Gastroesophageal sphincter (tissue), 4 donors: Measurements from ENCODE around the gene THEMIS. TPM values are rescaled to one million over a fixed set of nuclear protein-coding genes. Genes with fewer than 3 reads are reported as not detected.

Experiments used
- ATAC-seq: fragments of 150-250 bp; one replicate; pipeline ENCODE4 v1.9.1; 2016; ENCODE audit warnings: mild to moderate bottlenecking, moderate library complexity
- H3K27ac ChIP-seq, 4 donors: fragments of 200-600 bp; sonication (generic) in 3 of 4; 1 replicate in 3 of 4; 2 replicates in 1 of 4; pipeline ENCODE4 v1.5.1; 2016 to 2019
- H3K27me3 ChIP-seq: fragments of 200-600 bp; sonication (generic); one replicate; pipeline ENCODE4 v1.5.1; 2019
- H3K36me3 ChIP-seq, 2 donors: fragments of 200-600 bp; sonication (generic); one replicate each; pipeline ENCODE4 v1.5.1; 2019; ENCODE audit warnings: control low read depth in 1 of 2
- H3K4me1 ChIP-seq, 3 donors: fragments of 200-600 bp; sonication (generic); 1 replicate in 2 of 3; 2 replicates in 1 of 3; pipeline ENCODE4 v1.5.1; 2016 to 2019; ENCODE audit warnings: control low read depth in 2 of 3
- H3K4me3 ChIP-seq, 2 donors: fragments of 200-600 bp; sonication (generic); one replicate each; pipeline ENCODE4 v1.5.1; 2019; ENCODE audit warnings: mild to moderate bottlenecking in 1 of 2, moderate library complexity in 1 of 2
- H3K9me3 ChIP-seq, 3 donors: fragments of 200-600 bp; sonication (generic); one replicate each; pipeline ENCODE4 v1.5.1; 2017 to 2019; ENCODE audit warnings: control low read depth in 2 of 3
- CTCF ChIP-seq, 4 experiments: fragments of 200-600 bp in 2 of 4; fragments of 450-650 bp in 2 of 4; sonication (generic) in 1 of 4; IDR thresholded peaks; one replicate each; pipeline ENCODE4 v1.5.1; 2017 to 2019; ENCODE audit warnings: antibody characterized with exemption in 4 of 4, mild to moderate bottlenecking in 2 of 4, moderate library complexity in 2 of 4
- EP300 ChIP-seq: sonication (generic); formaldehyde crosslinking; IDR thresholded peaks from one replicate; pipeline ENCODE4 v1.6.1; 2017; ENCODE audit warnings: antibody characterized with exemption, mild to moderate bottlenecking
- POLR2A ChIP-seq, 2 donors: fragments of 450-650 bp; IDR thresholded peaks; one replicate each; pipeline ENCODE4 v1.6.1; 2017; ENCODE audit warnings: antibody characterized with exemption in 2 of 2, mild to moderate bottlenecking in 2 of 2, moderate library complexity in 1 of 2
- POLR2AphosphoS5 ChIP-seq: sonication (generic); formaldehyde crosslinking; IDR thresholded peaks from one replicate; pipeline ENCODE4 v1.6.1; 2017; ENCODE audit warnings: antibody characterized with exemption
- WGBS, 2 donors: methylation state at CpG; one replicate each; pipeline ENCODE4 v1.1.5; 2018; ENCODE audit warnings: low coverage in 1 of 2; 5-methylcytosine and 5-hydroxymethylcytosine counted together
- total RNA-seq, 4 donors: library from RNA; depleted of rRNA; stranded (reverse); fragments of >200 nt; gene quantifications; one replicate each; pipeline ENCODE4 v1.1.0, GENCODE V29; 2016

THEMIS gene
- total RNA-seq, 4 donors from 2014 or later: 0.27 to 1.6 (median 0.69) TPM

- WGBS, 2 donors: 45 to 46% methylated on average over 3 of the region's 3 CpGs
- no peak for ATAC-seq
Observed at GRCh38 chr6:127824061-127824460, 76.8 kb downstream of the THEMIS start.

GRCh38 chr6:127821431-127821830, 79.4 kb downstream of the THEMIS start:
- ATAC-seq: no peak
- H3K9me3 ChIP-seq: no peaks in the 10 kb centered on the region
- H3K4me3 ChIP-seq: no peak overlapping the region
- TF ChIP-seq POLR2AphosphoS5: no peak
- TF ChIP-seq EP300: no peak
- TF ChIP-seq CTCF (IDR thresholded peaks at IDR 0.05): no peak
- TF ChIP-seq POLR2A (IDR thresholded peaks at IDR 0.05): no peak
- no peak overlapping the region for H3K27ac ChIP-seq
- H3K36me3 ChIP-seq: no peaks in the 10 kb centered on the region
- H3K27me3 ChIP-seq: no peaks in the 10 kb centered on the region
- H3K4me1 ChIP-seq: no peaks in the 10 kb centered on the region

More at GRCh38 chr6:127824061-127824460, 76.8 kb downstream of the THEMIS start:
- Histone ChIP-seq H3K9me3 (no peaks in the 10 kb centered on the region), H3K27ac (no peak overlapping the region), H3K36me3 (no peaks in the 10 kb centered on the region), H3K4me3 (no peak overlapping the region), H3K27me3 (no peaks in the 10 kb centered on the region), H3K4me1 (no peaks in the 10 kb centered on the region)
- TF ChIP-seq POLR2A (IDR thresholded peaks at IDR 0.05) (no peak), EP300 (no peak), POLR2AphosphoS5 (no peak), CTCF (IDR thresholded peaks at IDR 0.05) (no peak)

- ATAC-seq: no peak
- Histone ChIP-seq H3K9me3 (no peaks in the 10 kb centered on the region), H3K4me1 (no peaks in the 10 kb centered on the region), H3K27ac (no peak overlapping the region), H3K36me3 (no peaks in the 10 kb centered on the region), H3K4me3 (no peak overlapping the region), H3K27me3 (no peaks in the 10 kb centered on the region)
- whole genome bisulfite sequencing, 2 donors: 6 to 20% methylated on average over 2 of the region's 2 CpGs
- TF ChIP-seq CTCF (IDR thresholded peaks at IDR 0.05) (no peak), EP300 (no peak), POLR2A (IDR thresholded peaks at IDR 0.05) (no peak), POLR2AphosphoS5 (no peak)
Observed at GRCh38 chr6:127818149-127818548, 82.7 kb downstream of the THEMIS start.

DNA sequence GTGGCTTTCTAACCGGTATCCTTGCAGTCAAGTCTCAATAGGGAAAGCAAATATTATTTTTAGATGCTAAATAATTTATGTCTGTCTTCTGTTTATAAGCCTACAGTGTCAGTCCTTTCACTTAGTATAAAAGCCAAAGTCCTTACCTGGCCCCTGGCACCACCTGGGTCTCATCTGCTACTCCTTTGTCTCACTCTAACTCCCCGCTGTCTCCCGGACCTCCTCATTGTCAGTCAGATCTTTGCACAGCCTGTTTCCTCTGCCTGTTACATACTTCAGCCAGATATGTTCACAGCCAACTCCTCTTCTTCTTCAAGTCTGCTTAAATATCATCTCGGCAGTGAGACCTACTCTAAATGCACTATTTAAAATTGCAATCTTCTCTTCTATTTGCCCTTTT, 84.2 kb downstream of the THEMIS start:
- H3K27me3 ChIP-seq: no peaks in the 10 kb centered on the region
- no peak overlapping the region for H3K4me3 ChIP-seq
- ATAC-seq: no peak
- H3K9me3 ChIP-seq: no peaks in the 10 kb centered on the region
- no peaks in the 10 kb centered on the region for H3K4me1 ChIP-seq
- TF ChIP-seq CTCF (IDR thresholded peaks at IDR 0.05) (no peak), POLR2AphosphoS5 (no peak), POLR2A (IDR thresholded peaks at IDR 0.05) (no peak), EP300 (no peak)
- no peak overlapping the region for H3K27ac ChIP-seq
- H3K36me3 ChIP-seq: no peaks in the 10 kb centered on the region
- WGBS, 2 donors: 60 to 72% methylated on average over 2 to 4 of the region's 4 CpGs

DNA sequence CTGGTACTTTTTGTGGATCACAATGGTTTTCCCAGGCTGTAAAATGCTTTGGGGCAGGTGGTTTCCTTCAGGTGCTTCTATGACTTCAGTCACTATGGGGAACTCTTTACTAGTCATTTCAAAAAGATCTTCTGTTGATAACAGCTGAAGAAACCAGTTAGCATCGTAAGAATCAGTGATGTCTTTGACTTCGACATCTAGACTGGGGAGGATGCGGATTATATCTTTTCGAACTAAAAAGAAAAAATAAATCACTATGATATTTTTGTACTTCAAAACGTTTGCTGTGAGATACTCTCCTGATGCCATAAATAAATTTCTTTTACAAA, 87.2 kb downstream of the THEMIS start:
- Histone ChIP-seq H3K36me3 (no peaks in the 10 kb centered on the region), H3K4me1 (no peaks in the 10 kb centered on the region), H3K9me3 (no peaks in the 10 kb centered on the region), H3K27ac (no peak overlapping the region), H3K4me3 (no peak overlapping the region), H3K27me3 (no peaks in the 10 kb centered on the region)
- no peak for ATAC-seq
- WGBS, 2 donors: 87% methylated on average over 5 of the region's 5 CpGs
- TF ChIP-seq POLR2A (IDR thresholded peaks at IDR 0.05) (no peak), CTCF (IDR thresholded peaks at IDR 0.05) (no peak), POLR2AphosphoS5 (no peak), EP300 (no peak)
